HCT116 (cell line): ENCODE results near the gene NKIRAS2. TPM values are rescaled to one million over a fixed set of nuclear protein-coding genes. Genes with fewer than 3 reads are reported as not detected.
A peak's percentile ranks its signal among the peaks of the same experiment; 100 is the strongest.

Experiments used
- ATAC-seq: fragments of 200-7000 bp; cut with Tn5 transposase; 2 replicates; pipeline ENCODE4 v1.9.1; 2020; ENCODE audit warnings: mild to moderate bottlenecking, moderate library complexity
- BruUV-seq: library from RNA; stranded (reverse); fragments of 400-500 nt; replicated peaks from 2 replicates; lab custom pipeline; 2021; lab: Mats Ljungman, UMichigan
- CTCF ChIA-PET: fragments of 300-600 bp; sonication (Branson Sonifier 250); formaldehyde crosslinking; loops from one replicate; lab custom pipeline; 2021; ENCODE audit warnings: antibody characterized with exemption; lab: Charles Lee
- POLR2A ChIA-PET: fragments of 300-600, 350-600 bp; sonication (Branson Sonifier 250); formaldehyde crosslinking; loops from one replicate; lab custom pipeline; 2021; ENCODE audit warnings: antibody characterized with exemption; lab: Charles Lee
- RAD21 ChIA-PET, 2 experiments: fragments of 300-600 bp; sonication (Branson Sonifier 250); formaldehyde crosslinking; loops; one replicate each; lab custom pipeline; 2023; ENCODE audit warnings: low total read pairs in 2 of 2; ENCODE audit not compliant: uncharacterized antibody in 2 of 2, unreplicated experiment in 2 of 2, low non-redundant PET in 1 of 2; lab: Charles Lee
- DNase-seq: peaks from one replicate; pipeline ENCODE4 v3.0.0-alpha.2; 2010; ENCODE audit warnings: low read depth, low spot score
- H2AFZ ChIP-seq: fragments of 200-600 bp; shearing (Covaris generic), sonication (generic); 2 replicates; pipeline ENCODE4 v1.6.1; 2017; ENCODE audit warnings: low read depth, mixed run types, mixed read lengths, antibody characterized with exemption, low read length; ENCODE audit not compliant: poor library complexity, severe bottlenecking
- H3K27ac ChIP-seq: 2 replicates; pipeline ENCODE4 v1.5.1; 2012; ENCODE audit warnings: low read depth, low read length
- H3K27me3 ChIP-seq: fragments of 200-600 bp; sonication (generic); 2 replicates; pipeline ENCODE4 v1.6.1; 2016; ENCODE audit warnings: mixed run types, low read length, mixed read lengths; ENCODE audit not compliant: insufficient read depth
- H3K36me3 ChIP-seq, 2 experiments: fragments of 200-500 bp in 1 of 2; fragments of 200-600 bp in 1 of 2; sonication (Bioruptor generic) in 1 of 2; sonication (generic) in 1 of 2; 2 replicates each; pipeline versions ENCODE4 v1.5.1 to v1.6.1; 2014 to 2016; ENCODE audit warnings: low read length in 2 of 2, inconsistent platforms in 1 of 2, mixed read lengths in 1 of 2, mixed run types in 1 of 2; ENCODE audit not compliant: insufficient read depth in 2 of 2, control insufficient read depth in 1 of 2
- H3K4me1 ChIP-seq, 2 experiments: fragments of 200-600 bp in 1 of 2; sonication (generic) in 1 of 2; 2 replicates each; pipeline versions ENCODE4 v1.5.1 to v1.6.1; 2012 to 2017; ENCODE audit warnings: low read length in 2 of 2, inconsistent platforms in 1 of 2, mild to moderate bottlenecking in 1 of 2, mixed read lengths in 1 of 2, mixed run types in 1 of 2, moderate library complexity in 1 of 2; ENCODE audit not compliant: insufficient read depth in 2 of 2, control insufficient read depth in 1 of 2
- H3K4me2 ChIP-seq: fragments of 200-600 bp; sonication (generic); 2 replicates; pipeline ENCODE4 v1.6.1; 2017; ENCODE audit warnings: mixed run types, low read length, mixed read lengths
- H3K4me3 ChIP-seq, 2 experiments: fragments of 200-600 bp in 1 of 2; sonication (generic) in 1 of 2; replicated peaks in 1 of 2; 2 replicates each; pipeline ENCODE4 v1.5.1; 2011 to 2016; ENCODE audit warnings: low read length in 2 of 2, control low read depth in 1 of 2, low read depth in 1 of 2, mild to moderate bottlenecking in 1 of 2, mixed read lengths in 1 of 2, mixed run types in 1 of 2
- H3K79me2 ChIP-seq: fragments of 200-600 bp; sonication (generic); 2 replicates; pipeline ENCODE4 v1.6.1; 2017; ENCODE audit warnings: mild to moderate bottlenecking, mixed run types, low read length, moderate library complexity, mixed read lengths; ENCODE audit not compliant: insufficient read depth
- H3K9ac ChIP-seq: fragments of 200-600 bp; sonication (generic); 2 replicates; pipeline ENCODE4 v1.6.1; 2016; ENCODE audit warnings: low read length, mixed read lengths
- H3K9me2 ChIP-seq: fragments of 200-600 bp; sonication (generic), shearing (Covaris generic); 2 replicates; pipeline ENCODE4 v1.6.1; 2017; ENCODE audit warnings: mixed run types, mild to moderate bottlenecking, moderate library complexity; ENCODE audit not compliant: insufficient read depth
- H3K9me3 ChIP-seq, 2 experiments: fragments of 200-500 bp in 1 of 2; fragments of 200-600 bp in 1 of 2; sonication (Bioruptor generic) in 1 of 2; sonication (generic) in 1 of 2; 2 replicates each; pipeline ENCODE4 v1.6.1; 2014 to 2017; ENCODE audit warnings: low read length in 2 of 2, mixed read lengths in 2 of 2, inconsistent platforms in 1 of 2, low read depth in 1 of 2, mild to moderate bottlenecking in 1 of 2, mixed run types in 1 of 2, moderate library complexity in 1 of 2; ENCODE audit not compliant: control insufficient read depth in 1 of 2, insufficient read depth in 1 of 2
- H4K20me1 ChIP-seq: fragments of 200-600 bp; sonication (generic), shearing (Covaris generic); 2 replicates; pipeline ENCODE4 v1.6.1; 2017; ENCODE audit warnings: mixed run types, mild to moderate bottlenecking, moderate library complexity; ENCODE audit not compliant: insufficient read depth
- CEBPB ChIP-seq: IDR thresholded peaks from 2 replicates; pipeline ENCODE4 v1.6.1; 2012; ENCODE audit warnings: low read depth
- EGR1 ChIP-seq: IDR thresholded peaks from 2 replicates; pipeline ENCODE4 v1.6.1; 2012; ENCODE audit warnings: low read depth
- ELF1 ChIP-seq: IDR thresholded peaks from 2 replicates; pipeline ENCODE4 v1.6.1; 2012; ENCODE audit warnings: low read depth, borderline replicate concordance
- EZH2phosphoT487 ChIP-seq: fragments of 200-600 bp; IDR thresholded peaks from 2 replicates; pipeline ENCODE4 v1.6.1; 2018; ENCODE audit warnings: antibody characterized with exemption, borderline replicate concordance
- POLR2AphosphoS5 ChIP-seq: IDR thresholded peaks from 2 replicates; pipeline ENCODE4 v1.6.1; 2011; ENCODE audit warnings: mild to moderate bottlenecking, low read depth, low read length, moderate library complexity
- REST ChIP-seq: IDR thresholded peaks from 2 replicates; pipeline ENCODE4 v1.6.1; 2012; ENCODE audit warnings: low read depth
- YY1 ChIP-seq: IDR thresholded peaks from 2 replicates; pipeline ENCODE4 v1.6.1; 2011; ENCODE audit warnings: low read length, low read depth, moderate library complexity, mild to moderate bottlenecking; ENCODE audit not compliant: insufficient replicate concordance; ENCODE audit errors: extremely low read depth
- ZFX ChIP-seq: fragments of 450-650 bp; IDR thresholded peaks from 2 replicates; pipeline ENCODE4 v1.6.1; 2017
- intact Hi-C: fragments of 100-400 bp; cut with micrococcal nuclease; formaldehyde crosslinking; loops from 2 replicates; pipeline ENCODE4 v1.10.0; 2022
- total RNA-seq: library from RNA; stranded (reverse); gene quantifications from one replicate; pipeline ENCODE4 v1.2.1, GENCODE V29; 2021; ENCODE audit not compliant: unreplicated experiment

Gene NKIRAS2
- total RNA-seq, 1 experiment from 2014 or later, result 26.4 TPM

- TF ChIP-seq REST, result no peak
- no peak for TF ChIP-seq ZFX
- no peak for TF ChIP-seq ELF1
- TF ChIP-seq YY1, result no peak
- TF ChIP-seq CEBPB, result no peak
- no peak for TF ChIP-seq EZH2phosphoT487
These were observed 46.5 kb upstream of the NKIRAS2 start (continued) for GRCh38 chr17:41973408-41973811.

- POLR2A ChIA-PET, result no interaction called here
- Histone ChIP-seq H3K4me1 (0 out of 4 replicates have a peak, but pooled peaks cover 0 to 2% of the 10 kb centered on the region in 2 experiments), H3K27ac (no peak overlapping the region), H3K4me3 (no peak overlapping the region), H3K4me2 (no peak overlapping the region), H3K79me2 (peaks cover 5% of the 10 kb centered on the region; the same call in 1 of the 2 replicates), H3K27me3 (no peaks in the 10 kb centered on the region), H3K9me2 (no peaks in the 10 kb centered on the region), H2AFZ (no peak overlapping the region), H3K9ac (no peak overlapping the region), H3K36me3 (peaks cover 43 to 44% of the 10 kb centered on the region in 2 experiments; a peak in 3 of 4 replicates)
- DNase-seq, result no peak
- RAD21 ChIA-PET, result no interaction called here
- intact Hi-C loops, result no loop called here
- CTCF ChIA-PET, result no interaction called here
- TF ChIP-seq EGR1, result no peak
- TF ChIP-seq POLR2AphosphoS5, result 0 out of 2 replicates have a peak, but pooled peaks have one; percentile 9
- TF ChIP-seq, all 23 proteins: peak for 1
- H3K9me3 ChIP-seq, result no peaks in the 10 kb centered on the region
- no peaks in the 10 kb centered on the region for H4K20me1 ChIP-seq
- ATAC-seq, result no peak
- BruUV-seq, result no TSS peak
These were observed 45.9 kb upstream of the NKIRAS2 start for GRCh38 chr17:41974031-41974430.
